Measurements from ENCODE around the gene GRB2.

GRB2 gene

GRCh38 chr17:75331671-75332070 is 73.8 kb downstream of the GRB2 start:
- no peak for DNase-seq (ENCODE audit: low read depth)
- no peak for TF ChIP-seq CTCF (conservative IDR thresholded peaks at IDR 0.05; ENCODE audit: low read depth, low read length)
- no peak overlapping the region for H3K4me3 ChIP-seq (ENCODE audit: low read depth, low read length)

- no peak for DNase-seq (ENCODE audit: low read depth)
- TF ChIP-seq CTCF (conservative IDR thresholded peaks at IDR 0.05; ENCODE audit: low read depth, low read length): no peak
- H3K4me3 ChIP-seq (ENCODE audit: low read depth, low read length): no peak overlapping the region
These were observed 77.7 kb downstream of the GRB2 start for GRCh38 chr17:75327757-75328156.

- H3K4me3 ChIP-seq (ENCODE audit: low read depth, low read length): no peak overlapping the region
- no peak for DNase-seq (ENCODE audit: low read depth)
- TF ChIP-seq CTCF (conservative IDR thresholded peaks at IDR 0.05; ENCODE audit: low read depth, low read length): no peak
These were observed 79.1 kb downstream of the GRB2 start for GRCh38 chr17:75326226-75326848.

- H3K4me3 ChIP-seq (ENCODE audit: low read depth, low read length): no peak overlapping the region
- TF ChIP-seq CTCF (conservative IDR thresholded peaks at IDR 0.05; ENCODE audit: low read depth, low read length): no peak
- DNase-seq (ENCODE audit: low read depth): peak; percentile 33
These were observed 79.7 kb downstream of the GRB2 start for GRCh38 chr17:75325827-75326225.

GRCh38 chr17:75325348-75325747 is 80.1 kb downstream of the GRB2 start:
- H3K4me3 ChIP-seq (ENCODE audit: low read depth, low read length): no peak overlapping the region
- no peak for TF ChIP-seq CTCF (conservative IDR thresholded peaks at IDR 0.05; ENCODE audit: low read depth, low read length)
- DNase-seq (ENCODE audit: low read depth): no peak

GRCh38 chr17:75321506-75321905 is 84.0 kb downstream of the GRB2 start:
- TF ChIP-seq CTCF (conservative IDR thresholded peaks at IDR 0.05; ENCODE audit: low read depth, low read length): no peak
- no peak for DNase-seq (ENCODE audit: low read depth)
- no peak overlapping the region for H3K4me3 ChIP-seq (ENCODE audit: low read depth, low read length)

- no peak for DNase-seq (ENCODE audit: low read depth)
- no peak overlapping the region for H3K4me3 ChIP-seq (ENCODE audit: low read depth, low read length)
- no peak for TF ChIP-seq CTCF (conservative IDR thresholded peaks at IDR 0.05; ENCODE audit: low read depth, low read length)
These were observed 85.4 kb downstream of the GRB2 start for GRCh38 chr17:75319904-75320691.

All from choroid plexus epithelial cell (primary cell).